PC-9 (cell line): Measurements from ENCODE around the gene SHISAL1. TPM values are rescaled to one million over a fixed set of nuclear protein-coding genes. Genes with fewer than 3 reads are reported as not detected.

Source experiments
- BruUV-seq: library from RNA; stranded (reverse); fragments of 400-500 nt; replicated peaks from 2 replicates; lab custom pipeline; 2021; lab: Mats Ljungman, UMichigan
- CTCF ChIA-PET: fragments of 300-600 bp; sonication (Branson Sonifier 250); formaldehyde crosslinking; loops from one replicate; lab custom pipeline; 2022; ENCODE audit warnings: antibody characterized with exemption; lab: Charles Lee
- POLR2A ChIA-PET: fragments of 300-600 bp; sonication (Branson Sonifier 250); formaldehyde crosslinking; loops from one replicate; lab custom pipeline; 2022; ENCODE audit warnings: antibody characterized with exemption; ENCODE audit not compliant: unreplicated experiment; lab: Charles Lee
- DNase-seq, 2 experiments: peaks; one replicate each; pipeline versions ENCODE4 v3.0.0 to v3.0.0-alpha.2; 2015 to 2022; ENCODE audit warnings: mixed read lengths in 1 of 2
- H2AFZ ChIP-seq: fragments of 200-600 bp; sonication (generic); 2 replicates; pipeline ENCODE4 v1.8.1; 2017; ENCODE audit warnings: antibody characterized with exemption
- H3F3A ChIP-seq: fragments of 200-600 bp; sonication (generic); 2 replicates; pipeline ENCODE4 v1.8.1; 2017; ENCODE audit warnings: antibody characterized with exemption, mild to moderate bottlenecking, low read depth; ENCODE audit not compliant: insufficient read depth
- H3K27ac ChIP-seq: fragments of 200-600 bp; sonication (generic); 2 replicates; pipeline ENCODE4 v1.6.1; 2016; ENCODE audit warnings: mixed run types
- H3K27me3 ChIP-seq: fragments of 200-600 bp; sonication (generic); 2 replicates; pipeline ENCODE4 v1.6.1; 2016; ENCODE audit warnings: low read depth, mixed run types; ENCODE audit not compliant: insufficient read depth
- H3K36me3 ChIP-seq: fragments of 200-600 bp; sonication (generic); 2 replicates; pipeline ENCODE4 v1.6.1; 2016; ENCODE audit warnings: low read depth, mixed run types
- H3K4me1 ChIP-seq: fragments of 200-600 bp; sonication (generic); replicated peaks from 2 replicates; pipeline ENCODE4 v1.6.1; 2016; ENCODE audit warnings: mixed run types; ENCODE audit not compliant: insufficient read depth
- H3K4me2 ChIP-seq: fragments of 200-600 bp; sonication (generic); 2 replicates; pipeline ENCODE4 v1.6.1; 2017; ENCODE audit warnings: mixed run types
- H3K4me3 ChIP-seq: fragments of 200-600 bp; sonication (generic); 2 replicates; pipeline ENCODE4 v1.6.1; 2016; ENCODE audit warnings: mixed run types
- H3K79me2 ChIP-seq: fragments of 200-600 bp; sonication (generic); 2 replicates; pipeline ENCODE4 v1.6.1; 2017; ENCODE audit warnings: low read depth, mixed run types
- H3K9me2 ChIP-seq: fragments of 200-600 bp; sonication (generic); 2 replicates; pipeline ENCODE4 v1.8.1; 2017; ENCODE audit warnings: mild to moderate bottlenecking; ENCODE audit not compliant: insufficient read depth
- H3K9me3 ChIP-seq: fragments of 200-600 bp; sonication (generic); 2 replicates; pipeline ENCODE4 v1.8.1; 2016; ENCODE audit warnings: low read depth; ENCODE audit not compliant: insufficient read depth
- H4K20me1 ChIP-seq: fragments of 200-600 bp; sonication (generic); 2 replicates; pipeline ENCODE4 v1.8.1; 2017; ENCODE audit not compliant: insufficient read depth
- EZH2 ChIP-seq: fragments of 200-600 bp; sonication (generic); IDR thresholded peaks from 2 replicates; pipeline ENCODE4 v1.8.0; 2017; ENCODE audit warnings: antibody characterized with exemption, low read depth
- intact Hi-C: fragments of 100-400 bp; cut with micrococcal nuclease; formaldehyde crosslinking; loops from one replicate; pipeline ENCODE4 v1.10.0; 2022; ENCODE audit not compliant: unreplicated experiment
- total RNA-seq: library from RNA; stranded (reverse); gene quantifications from 2 replicates; pipeline ENCODE4 v1.2.3, GENCODE V29; 2021
- TF ChIP-seq, protein P1 (sequence below): fragments of 200-600 bp; sonication (generic); conservative IDR thresholded peaks from 2 replicates; pipeline ENCODE4 v1.6.1; 2017; ENCODE audit warnings: mixed run types, antibody characterized with exemption, mild to moderate bottlenecking, moderate library complexity

SHISAL1 gene
- total RNA-seq, 1 experiment from 2014 or later = 0.94 TPM

DNA sequence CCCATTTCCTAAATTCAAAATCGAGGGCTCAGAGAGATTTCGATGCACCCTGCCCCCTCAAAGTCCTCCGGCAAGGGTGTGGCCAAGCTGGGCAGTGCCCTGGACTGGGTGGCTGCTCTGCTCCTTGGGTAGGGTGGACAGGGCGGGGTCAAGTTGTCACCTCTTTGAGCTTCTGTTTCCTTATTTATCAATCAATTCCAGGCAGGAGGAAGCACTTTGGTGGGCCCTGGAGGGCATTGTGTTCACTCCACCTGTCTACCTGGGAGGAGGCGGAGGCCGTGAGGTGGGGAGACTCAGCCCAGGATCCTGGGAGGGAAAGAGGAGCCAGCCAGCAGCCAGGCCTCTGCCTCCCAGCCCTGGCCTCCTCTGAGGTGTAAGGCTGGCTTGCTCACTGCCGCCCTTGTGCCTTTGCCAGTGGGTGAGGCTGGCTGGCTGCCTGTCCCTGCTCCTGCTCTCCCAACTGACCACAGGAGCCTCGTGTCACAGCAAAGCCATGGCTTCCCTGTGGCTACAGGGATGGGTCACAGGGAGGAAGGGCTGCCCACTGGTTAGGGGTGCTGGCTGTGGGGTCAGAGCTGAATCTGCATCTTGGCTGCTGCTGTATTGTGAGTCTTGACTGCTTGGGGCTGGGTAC lies 25.5 kb upstream of the SHISAL1 start:
- H3K9me2 ChIP-seq = no peaks in the 10 kb centered on the region
- POLR2A ChIA-PET = interaction anchor here (0.6 kb wide), 1 partner anchor 27 kb away, joined by 3 read pairs; no protein-coding TSS in a partner anchor
- no peak overlapping the region for H2AFZ ChIP-seq
- H3K36me3 ChIP-seq = no peaks in the 10 kb centered on the region
- H3F3A ChIP-seq = peaks cover 56% of the 10 kb centered on the region
- peak overlapping the region; percentile 27 for H3K4me2 ChIP-seq
- intact Hi-C loops = loop anchor here (5.0 to 10.0 kb wide), 3 partner anchors 147 to 229 kb away; no protein-coding TSS in a partner anchor
- no peaks in the 10 kb centered on the region for H4K20me1 ChIP-seq
- no peaks in the 10 kb centered on the region for H3K27me3 ChIP-seq
- H3K9me3 ChIP-seq = no peaks in the 10 kb centered on the region
- CTCF ChIA-PET = interaction anchor here (0.6 kb wide), 2 partner anchors 13 to 285 kb away, joined by 3 read pairs; no protein-coding TSS in a partner anchor
- BruUV-seq = no TSS peak
- H3K4me3 ChIP-seq = no peak overlapping the region
- H3K79me2 ChIP-seq = no peaks in the 10 kb centered on the region
- peak; percentile 52 to 54 for DNase-seq
- TF ChIP-seq EZH2 = no peak
- TF ChIP-seq, protein P1, sequence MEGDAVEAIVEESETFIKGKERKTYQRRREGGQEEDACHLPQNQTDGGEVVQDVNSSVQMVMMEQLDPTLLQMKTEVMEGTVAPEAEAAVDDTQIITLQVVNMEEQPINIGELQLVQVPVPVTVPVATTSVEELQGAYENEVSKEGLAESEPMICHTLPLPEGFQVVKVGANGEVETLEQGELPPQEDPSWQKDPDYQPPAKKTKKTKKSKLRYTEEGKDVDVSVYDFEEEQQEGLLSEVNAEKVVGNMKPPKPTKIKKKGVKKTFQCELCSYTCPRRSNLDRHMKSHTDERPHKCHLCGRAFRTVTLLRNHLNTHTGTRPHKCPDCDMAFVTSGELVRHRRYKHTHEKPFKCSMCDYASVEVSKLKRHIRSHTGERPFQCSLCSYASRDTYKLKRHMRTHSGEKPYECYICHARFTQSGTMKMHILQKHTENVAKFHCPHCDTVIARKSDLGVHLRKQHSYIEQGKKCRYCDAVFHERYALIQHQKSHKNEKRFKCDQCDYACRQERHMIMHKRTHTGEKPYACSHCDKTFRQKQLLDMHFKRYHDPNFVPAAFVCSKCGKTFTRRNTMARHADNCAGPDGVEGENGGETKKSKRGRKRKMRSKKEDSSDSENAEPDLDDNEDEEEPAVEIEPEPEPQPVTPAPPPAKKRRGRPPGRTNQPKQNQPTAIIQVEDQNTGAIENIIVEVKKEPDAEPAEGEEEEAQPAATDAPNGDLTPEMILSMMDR = no peak
- 0 out of 2 replicates have a peak overlapping the region, but pooled peaks have one; percentile 13 for H3K27ac ChIP-seq
- H3K4me1 ChIP-seq = peaks cover 35% of the 10 kb centered on the region

DNA sequence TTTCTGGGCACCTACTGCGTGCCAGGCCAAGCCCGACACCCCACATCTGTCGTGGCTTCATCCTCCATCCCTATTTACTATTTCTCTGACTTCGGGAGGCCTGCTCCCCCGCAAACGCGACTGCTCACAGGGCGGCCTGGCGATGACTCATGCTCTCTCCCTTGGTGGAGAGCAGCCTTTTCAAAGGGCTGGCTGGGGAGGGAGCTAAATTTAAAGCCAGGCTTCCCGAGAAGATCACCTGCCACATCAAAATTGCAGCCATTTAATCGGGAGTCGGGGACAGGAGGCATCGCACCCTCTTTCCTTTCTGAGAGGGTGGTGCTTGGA lies 24.9 kb upstream of the SHISAL1 start:
- DNase-seq = peak; percentile 61 to 66
- TF ChIP-seq, protein P1 = no peak
- TF ChIP-seq EZH2 = no peak
- BruUV-seq = no TSS peak
- Histone ChIP-seq H3K4me1 (peaks cover 35% of the 10 kb centered on the region), H3K27me3 (peaks cover 2% of the 10 kb centered on the region; the same call in 1 of the 2 replicates), H2AFZ (no peak overlapping the region), H3K4me3 (no peak overlapping the region), H3K79me2 (no peaks in the 10 kb centered on the region), H4K20me1 (no peaks in the 10 kb centered on the region), H3K4me2 (peak overlapping the region; percentile 27), H3K9me3 (no peaks in the 10 kb centered on the region), H3K27ac (no peak overlapping the region), H3F3A (peaks cover 60% of the 10 kb centered on the region), H3K9me2 (no peaks in the 10 kb centered on the region), H3K36me3 (no peaks in the 10 kb centered on the region)
- CTCF ChIA-PET = interaction anchor here (0.6 kb wide), 2 partner anchors 14 to 286 kb away, joined by 3 read pairs; no protein-coding TSS in a partner anchor
- POLR2A ChIA-PET = interaction anchor here (0.6 kb wide), 1 partner anchor 26 kb away, joined by 3 read pairs; no protein-coding TSS in a partner anchor
- intact Hi-C loops = loop anchor here (2.0 to 10.0 kb wide), 4 partner anchors 147 to 285 kb away; no protein-coding TSS in a partner anchor

DNA sequence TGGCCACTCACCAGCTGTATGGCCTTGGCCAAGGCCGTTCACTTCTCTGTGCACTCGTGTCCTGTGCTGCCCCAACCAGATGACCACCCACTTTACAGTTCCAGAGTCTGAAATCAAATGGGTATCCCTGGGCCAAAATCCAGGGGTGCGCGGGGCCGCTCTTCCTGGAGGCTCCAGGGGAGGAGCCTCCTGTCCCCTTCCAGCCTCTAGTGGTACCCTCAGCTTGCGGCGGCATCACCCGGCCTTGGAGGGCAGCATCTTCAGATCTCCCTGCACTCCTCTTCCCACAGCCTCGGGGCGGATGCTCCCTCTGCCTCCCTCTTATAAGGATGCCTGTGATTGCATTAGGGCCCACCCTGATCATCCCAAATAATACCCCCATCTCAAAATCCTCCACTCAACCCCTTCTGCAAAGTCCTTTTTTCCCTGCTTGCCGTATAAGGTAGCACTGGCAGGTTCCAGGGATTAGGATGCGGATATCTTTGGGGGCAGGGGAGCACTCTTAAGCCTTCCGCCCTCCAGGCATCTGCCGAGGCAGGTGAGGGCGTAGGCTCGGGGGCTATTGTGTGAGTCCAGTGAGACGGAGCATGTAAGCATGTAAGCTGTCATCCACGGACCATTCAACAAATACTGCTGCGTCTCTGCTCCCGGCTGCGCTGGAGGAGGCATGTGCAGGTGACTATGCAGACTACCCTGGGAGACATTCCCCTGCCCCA lies 24.4 kb upstream of the SHISAL1 start:
- H3K4me2 ChIP-seq = peak overlapping the region; percentile 27; the same call in 1 of the 2 replicates
- H3K27ac ChIP-seq = no peak overlapping the region
- peaks cover 60% of the 10 kb centered on the region for H3F3A ChIP-seq
- H3K79me2 ChIP-seq = no peaks in the 10 kb centered on the region
- BruUV-seq = no TSS peak
- ChIA-PET POLR2A (no interaction called here), CTCF (no interaction called here)
- H3K9me2 ChIP-seq = no peaks in the 10 kb centered on the region
- no peaks in the 10 kb centered on the region for H3K9me3 ChIP-seq
- no peak overlapping the region for H3K4me3 ChIP-seq
- H3K27me3 ChIP-seq = peaks cover 7% of the 10 kb centered on the region
- no peak for DNase-seq
- TF ChIP-seq, protein P1 = no peak
- TF ChIP-seq EZH2 = no peak
- H3K4me1 ChIP-seq = peaks cover 37% of the 10 kb centered on the region
- H3K36me3 ChIP-seq = no peaks in the 10 kb centered on the region
- no peak overlapping the region for H2AFZ ChIP-seq
- H4K20me1 ChIP-seq = no peaks in the 10 kb centered on the region
- intact Hi-C loops = loop anchor here (2.0 to 10.0 kb wide), 4 partner anchors 148 to 286 kb away; no protein-coding TSS in a partner anchor
